Limb (tissue), 2 donors: ENCODE results near the gene TAMM41.
"Not testable (repeated sequence)": the region's sequence is repeated elsewhere in the genome, so short reads cannot be mapped to it uniquely, and the experiment has no call there.

ENCODE experiments used
- DNase-seq, 2 donors: peaks; one replicate each; pipeline ENCODE4 v3.0.0-alpha.2; 2016; ENCODE audit errors: extremely low spot score in 2 of 2

The TAMM41 gene

GRCh38 chr3:11769704-11770476 lies 76.8 kb downstream of the TAMM41 start:
- DNase-seq: no peak

DNA sequence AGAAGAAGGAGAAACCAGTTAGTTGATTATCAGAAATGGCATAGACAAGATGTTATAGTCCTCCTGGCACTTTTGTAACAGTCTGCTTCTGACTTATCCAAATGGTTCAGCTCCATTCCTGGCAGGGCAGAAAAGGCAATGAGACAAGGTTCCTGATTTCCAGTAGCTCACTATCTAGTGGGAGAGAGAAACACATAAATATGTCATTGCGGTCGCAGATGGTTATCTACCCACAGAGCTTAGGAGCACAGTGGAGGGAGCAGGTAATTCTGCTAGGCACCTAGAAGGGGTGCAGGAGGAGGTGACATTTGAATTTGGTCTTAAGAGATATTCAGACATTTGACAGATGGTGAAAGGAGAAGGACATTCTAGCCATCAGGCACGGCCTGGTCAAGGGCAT lies 78.1 kb downstream of the TAMM41 start:
- DNase-seq: no peak

- no peak for DNase-seq
Measured at GRCh38 chr3:11764931-11765363, 81.7 kb downstream of the TAMM41 start.

DNA sequence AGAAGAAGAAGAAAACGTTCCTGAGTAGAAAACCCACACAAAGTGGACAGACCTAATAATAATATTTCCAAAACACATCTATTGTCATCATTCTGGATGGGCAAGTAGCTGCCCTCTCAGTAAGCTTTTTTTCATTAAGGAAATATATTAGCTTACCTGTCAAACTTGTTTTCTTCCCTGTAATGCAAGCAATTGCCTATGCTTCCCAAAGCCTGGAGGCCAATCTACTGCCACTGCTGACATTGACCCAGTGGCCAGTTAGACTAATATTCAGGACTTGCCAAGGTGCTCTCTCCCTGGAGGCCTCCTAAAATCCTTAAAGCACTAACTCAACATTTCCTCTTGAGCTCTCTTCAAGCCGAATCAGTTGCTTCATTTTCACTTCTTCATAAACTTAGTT lies 86.7 kb downstream of the TAMM41 start:
- no peak for DNase-seq

DNA sequence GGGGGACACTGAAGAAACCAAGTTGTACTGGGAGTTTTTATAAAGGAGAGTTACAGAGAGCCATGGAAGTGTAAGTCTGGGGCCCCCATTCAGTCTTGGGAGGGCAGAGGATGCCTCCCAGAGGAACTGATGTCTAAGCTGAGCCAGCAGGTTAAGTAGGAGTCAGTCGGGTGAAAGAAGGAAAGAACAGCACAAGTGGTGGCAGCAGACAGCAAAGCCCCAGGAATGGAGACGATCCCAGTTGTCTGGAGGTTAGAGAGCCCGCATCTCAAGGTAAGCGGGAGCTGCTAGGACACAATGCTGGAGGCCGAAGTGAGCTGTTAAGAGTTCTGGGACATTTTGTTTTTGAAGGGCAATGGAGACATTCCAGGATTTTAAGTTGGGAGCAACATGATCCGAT lies 88.8 kb downstream of the TAMM41 start:
- DNase-seq: no peak

- no peak for DNase-seq
Measured at GRCh38 chr3:11757441-11757875, 89.2 kb downstream of the TAMM41 start.

- DNase-seq: no peak
Measured at GRCh38 chr3:11755276-11755675, 91.4 kb downstream of the TAMM41 start.

DNA sequence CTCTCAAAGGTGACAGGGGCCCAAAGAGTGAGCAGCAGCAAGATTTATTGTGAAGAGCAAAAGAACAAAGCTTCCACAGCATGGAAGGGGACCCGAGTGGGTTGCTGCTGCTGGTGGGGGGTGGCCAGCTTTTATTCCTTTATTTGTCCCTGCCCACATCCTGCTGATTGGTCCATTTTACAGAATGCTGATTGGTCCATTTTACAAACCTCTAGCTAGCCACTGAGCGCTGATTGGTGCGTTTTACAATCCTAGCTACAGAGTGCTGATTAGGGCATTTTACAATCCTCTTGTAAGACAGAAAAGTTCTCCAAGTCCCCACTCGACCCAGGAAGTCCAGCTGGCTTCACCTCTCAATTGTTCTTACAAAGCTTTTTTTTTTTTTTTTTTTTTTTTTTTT lies 94.4 kb downstream of the TAMM41 start:
- not testable (repeated sequence) for DNase-seq

DNA sequence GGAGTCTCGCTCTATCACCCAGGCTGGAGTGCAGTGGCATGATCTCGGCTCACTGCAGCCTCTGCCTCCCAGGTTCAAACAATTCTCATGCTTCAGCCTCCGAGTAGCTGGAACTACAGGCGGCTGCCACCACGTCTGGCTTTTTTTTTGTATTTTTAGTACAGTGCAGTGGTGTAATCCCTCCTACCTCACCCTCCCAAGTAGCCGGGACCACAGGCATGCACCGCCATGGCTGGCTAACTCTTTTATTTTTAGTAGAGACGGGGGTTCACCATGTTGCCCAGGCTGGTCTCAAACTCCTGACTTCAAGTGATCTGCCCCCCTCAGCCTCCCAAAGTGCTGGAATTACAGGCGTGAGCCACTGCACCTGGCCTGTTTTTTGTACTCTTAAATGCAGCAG lies 98.4 kb downstream of the TAMM41 start:
- DNase-seq: not testable (repeated sequence)
